Esophagus mucosa (tissue), 1 donor: Measurements from ENCODE around the gene ACVR2B. TPM values are rescaled to one million over a fixed set of nuclear protein-coding genes. Genes with fewer than 3 reads are reported as not detected.

Experiments
- ATAC-seq: fragments of 200-7000 bp; cut with Tn5 transposase; one replicate; pipeline ENCODE4 v1.9.1; 2020
- total RNA-seq: library from RNA; stranded (reverse); gene quantifications from one replicate; pipeline ENCODE4 v1.2.4, GENCODE V29; 2023
- donor health status: DM: yes; HTN: yes; CAD: no.

ACVR2B gene
- total RNA-seq, 1 donor from 2014 or later, result 1.5 TPM

- ATAC-seq, result no peak
Measured at GRCh38 chr3:38488949-38489348, 35.3 kb downstream of the ACVR2B start.

GRCh38 chr3:38489766-38490165 lies 36.1 kb downstream of the ACVR2B start:
- ATAC-seq, result no peak

- no peak for ATAC-seq
Measured at GRCh38 chr3:38490281-38491030, 36.8 kb downstream of the ACVR2B start.

- ATAC-seq, result no peak
Measured at GRCh38 chr3:38491215-38491614, 37.5 kb downstream of the ACVR2B start.

- no peak for ATAC-seq
Measured at GRCh38 chr3:38493031-38493430, 39.3 kb downstream of the ACVR2B start.

GRCh38 chr3:38496131-38496910 lies 42.6 kb downstream of the ACVR2B start, which contains the start of gene EXOG:
Gene EXOG (plus strand): TSS chr3:38496340. CDS start chr3:38496368, 28 bp downstream.
- ATAC-seq, result peak; percentile 94

- ATAC-seq, result no peak
Measured at GRCh38 chr3:38497031-38497430, 43.3 kb downstream of the ACVR2B start.

- ATAC-seq, result no peak
Measured at GRCh38 chr3:38500688-38501417, 47.2 kb downstream of the ACVR2B start.

GRCh38 chr3:38507120-38507519 lies 53.4 kb downstream of the ACVR2B start:
- no peak for ATAC-seq

GRCh38 chr3:38509732-38510131 lies 56.0 kb downstream of the ACVR2B start:
- ATAC-seq, result no peak

GRCh38 chr3:38510631-38511030 lies 56.9 kb downstream of the ACVR2B start:
- no peak for ATAC-seq

GRCh38 chr3:38511546-38511945 lies 57.9 kb downstream of the ACVR2B start:
- no peak for ATAC-seq

- no peak for ATAC-seq
Measured at GRCh38 chr3:38515367-38515766, 61.7 kb downstream of the ACVR2B start.

- peak; percentile 69 for ATAC-seq
Measured at GRCh38 chr3:38516669-38517068, 63.0 kb downstream of the ACVR2B start.

- ATAC-seq, result no peak
Measured at GRCh38 chr3:38519000-38519399, 65.3 kb downstream of the ACVR2B start.

- no peak for ATAC-seq
Measured at GRCh38 chr3:38519651-38520050, 66.0 kb downstream of the ACVR2B start.

- ATAC-seq, result peak; percentile 59
Measured at GRCh38 chr3:38521391-38521987, 67.8 kb downstream of the ACVR2B start.

GRCh38 chr3:38522002-38522401 lies 68.3 kb downstream of the ACVR2B start:
- no peak for ATAC-seq

GRCh38 chr3:38524141-38524739 lies 70.5 kb downstream of the ACVR2B start:
- ATAC-seq, result no peak

GRCh38 chr3:38526792-38527191 lies 73.1 kb downstream of the ACVR2B start:
- no peak for ATAC-seq

GRCh38 chr3:38528457-38528856 lies 74.8 kb downstream of the ACVR2B start:
- ATAC-seq, result no peak

- no peak for ATAC-seq
Measured at GRCh38 chr3:38532529-38532928, 78.8 kb downstream of the ACVR2B start.
